GM19455 (cell line): ENCODE results near the gene MEIS2.
A peak's percentile ranks its signal among the peaks of the same experiment; 100 is the strongest.

ENCODE experiments used
- ATAC-seq: cut with Tn5 transposase; IDR thresholded peaks from one replicate; pipeline ENCODE4 v1.9.1; 2021; ENCODE audit not compliant: unreplicated experiment

MEIS2 gene

GRCh38 chr15:37041836-37042235 is 58.5 kb downstream of the MEIS2 start:
- ATAC-seq, result no peak

- ATAC-seq, result no peak
These were observed 59.3 kb downstream of the MEIS2 start for GRCh38 chr15:37041042-37041441.

DNA sequence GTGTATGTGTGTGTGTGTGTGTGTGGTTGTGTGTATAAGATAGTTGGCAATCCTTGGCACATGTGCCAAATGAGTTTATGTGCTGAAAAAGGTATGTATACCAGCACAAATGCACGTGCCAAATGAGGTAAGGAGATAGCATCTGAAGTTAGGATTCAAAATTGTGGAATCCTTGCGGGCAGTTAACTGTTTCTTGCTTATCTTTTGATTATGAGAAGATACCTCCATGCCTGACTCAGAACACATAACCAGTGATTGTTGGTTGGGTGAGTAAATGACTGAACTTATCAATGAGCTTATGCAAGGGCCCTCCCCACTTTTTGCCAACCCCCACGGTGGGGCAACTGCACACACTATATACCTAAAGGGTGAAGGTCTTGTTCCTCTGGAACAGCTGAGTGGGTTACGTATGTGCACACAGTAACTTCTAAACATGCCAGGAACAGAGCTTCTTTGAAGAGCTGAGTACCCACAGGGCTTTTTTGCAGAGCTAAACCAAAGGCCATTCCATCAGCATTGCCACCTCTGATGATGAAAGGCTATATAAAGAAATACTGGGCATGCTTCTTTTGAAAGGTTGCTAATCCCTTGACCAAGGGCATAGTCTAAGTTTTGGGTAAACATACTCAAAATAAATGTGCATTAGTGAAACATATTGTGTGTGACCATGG is 60.1 kb downstream of the MEIS2 start:
- no peak for ATAC-seq

- ATAC-seq, result no peak
These were observed 61.6 kb downstream of the MEIS2 start for GRCh38 chr15:37038716-37039106.

DNA sequence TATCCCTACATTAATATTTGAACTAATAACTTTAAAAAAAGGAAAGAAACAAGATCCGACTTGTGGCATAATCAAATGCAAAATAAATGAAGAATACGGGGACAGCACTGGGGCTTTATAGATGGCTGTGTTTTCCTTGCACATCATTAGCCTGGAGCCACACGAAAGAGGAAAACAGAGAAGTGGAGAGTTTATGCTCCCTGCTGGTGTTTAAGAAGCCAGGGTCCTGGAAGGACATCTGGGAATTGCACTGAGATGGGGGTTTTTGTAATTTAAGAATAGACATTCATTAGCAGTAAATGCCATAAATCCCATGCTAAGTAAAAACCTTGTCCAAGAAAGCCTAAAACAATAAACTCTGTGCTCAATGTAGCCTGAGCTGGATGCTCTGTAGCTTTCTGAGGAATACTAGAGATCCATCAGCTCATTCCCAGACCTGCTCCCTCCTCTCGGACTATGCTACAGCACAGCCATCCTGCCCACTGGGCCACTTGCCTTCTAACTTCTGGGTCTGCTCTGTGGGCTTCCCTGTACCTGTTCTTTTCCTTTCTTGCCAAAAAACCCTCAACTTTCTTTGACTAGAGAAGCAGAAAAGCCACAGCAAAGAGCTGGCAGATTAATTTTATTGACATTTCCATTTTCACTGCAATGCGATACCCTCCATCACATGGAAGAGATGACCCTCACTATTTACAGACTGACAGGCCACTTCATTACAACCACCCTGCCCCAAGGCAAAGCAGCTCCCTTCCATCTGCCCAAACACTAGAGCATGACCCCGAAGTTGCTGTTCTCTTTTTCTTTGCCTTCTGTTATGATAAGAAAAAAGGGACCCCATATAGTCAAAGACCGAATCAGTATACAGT is 62.3 kb downstream of the MEIS2 start:
- ATAC-seq, result no peak

DNA sequence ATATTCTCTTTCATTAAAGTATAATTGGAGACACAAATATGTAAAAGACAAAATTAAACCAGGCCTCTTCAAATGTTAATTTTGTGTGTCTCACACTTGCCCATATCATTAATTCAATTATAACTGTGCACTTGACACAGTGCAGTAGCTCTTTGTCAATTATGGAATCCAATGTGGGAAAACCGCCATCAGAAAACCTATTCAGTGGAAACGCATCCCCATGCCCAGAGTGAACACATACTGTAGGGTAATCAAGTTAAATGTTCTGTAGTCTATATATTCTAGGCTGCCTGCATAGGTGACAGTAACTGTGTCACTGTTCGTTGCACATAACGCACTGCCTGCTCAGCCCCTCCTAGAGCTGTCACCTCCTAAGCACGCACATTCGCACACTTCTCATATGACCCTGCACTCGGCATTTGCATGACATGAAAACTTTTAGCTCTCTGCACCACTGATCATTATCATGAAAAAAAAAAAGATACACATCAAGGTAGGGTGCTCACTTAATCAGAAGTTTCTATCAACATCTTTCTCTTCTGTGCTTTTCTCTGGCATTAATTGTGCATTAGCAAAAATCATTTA is 63.2 kb downstream of the MEIS2 start:
- ATAC-seq, result no peak

DNA sequence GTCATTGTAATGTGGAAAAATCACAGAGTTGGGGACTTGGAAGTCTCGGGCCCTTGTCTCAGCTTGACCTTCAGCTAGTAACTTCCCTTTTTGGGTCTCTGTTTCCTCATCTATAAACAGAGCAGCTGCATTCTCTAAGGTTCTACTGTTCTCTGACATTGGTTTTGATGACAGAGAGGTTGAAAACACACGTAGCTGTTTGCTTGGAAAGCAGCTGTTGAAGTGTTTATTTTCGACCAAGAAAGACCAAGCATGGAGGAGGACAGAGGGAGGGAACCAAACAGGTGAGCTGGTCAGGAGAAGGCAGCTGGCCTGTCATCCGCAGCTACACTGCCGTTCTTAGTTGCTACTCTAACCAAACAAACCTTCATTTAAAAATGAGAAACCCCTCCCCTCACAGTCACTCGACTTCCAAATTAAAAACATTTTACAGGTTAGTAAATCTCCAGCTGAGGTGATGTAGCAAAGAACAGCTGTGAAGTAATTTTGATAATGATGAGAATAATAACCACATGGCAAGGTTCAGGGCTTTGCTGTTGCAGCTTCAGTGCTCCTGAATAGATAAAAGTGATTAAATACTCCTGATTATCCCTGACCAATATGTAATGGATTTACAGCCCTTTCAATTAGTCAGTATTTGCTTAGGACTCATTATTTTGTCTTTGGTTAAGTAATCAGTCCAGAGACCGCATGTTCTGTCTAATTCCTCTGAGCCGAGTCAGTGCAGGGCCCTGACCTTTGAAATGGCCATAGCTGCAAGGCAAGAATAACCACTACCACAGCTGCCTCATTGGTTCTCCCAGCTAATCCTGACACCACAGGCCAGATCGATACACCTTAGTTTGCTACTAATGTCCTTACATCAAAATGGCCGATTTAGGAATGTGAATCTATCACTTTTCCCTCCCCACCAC is 65.3 kb downstream of the MEIS2 start:
- no peak for ATAC-seq

DNA sequence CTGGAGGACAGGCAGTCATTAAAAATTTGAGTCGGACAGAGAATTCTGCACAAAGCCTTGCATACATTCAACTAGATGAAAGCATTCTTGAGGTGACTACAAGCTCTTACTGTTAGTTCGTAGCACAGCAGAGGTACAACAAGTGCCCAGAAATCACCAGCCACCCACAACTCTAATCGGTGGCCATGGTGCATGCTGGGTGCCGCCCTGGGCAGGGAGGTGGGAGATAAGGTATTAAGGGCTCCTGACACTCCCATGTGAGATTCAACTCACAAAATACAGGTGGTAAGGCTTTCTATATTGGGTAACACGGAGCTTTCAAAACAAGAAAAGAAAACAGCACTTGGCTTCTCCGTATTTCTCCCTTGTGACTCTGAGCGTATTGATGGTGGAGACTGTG is 66.0 kb downstream of the MEIS2 start:
- no peak for ATAC-seq

DNA sequence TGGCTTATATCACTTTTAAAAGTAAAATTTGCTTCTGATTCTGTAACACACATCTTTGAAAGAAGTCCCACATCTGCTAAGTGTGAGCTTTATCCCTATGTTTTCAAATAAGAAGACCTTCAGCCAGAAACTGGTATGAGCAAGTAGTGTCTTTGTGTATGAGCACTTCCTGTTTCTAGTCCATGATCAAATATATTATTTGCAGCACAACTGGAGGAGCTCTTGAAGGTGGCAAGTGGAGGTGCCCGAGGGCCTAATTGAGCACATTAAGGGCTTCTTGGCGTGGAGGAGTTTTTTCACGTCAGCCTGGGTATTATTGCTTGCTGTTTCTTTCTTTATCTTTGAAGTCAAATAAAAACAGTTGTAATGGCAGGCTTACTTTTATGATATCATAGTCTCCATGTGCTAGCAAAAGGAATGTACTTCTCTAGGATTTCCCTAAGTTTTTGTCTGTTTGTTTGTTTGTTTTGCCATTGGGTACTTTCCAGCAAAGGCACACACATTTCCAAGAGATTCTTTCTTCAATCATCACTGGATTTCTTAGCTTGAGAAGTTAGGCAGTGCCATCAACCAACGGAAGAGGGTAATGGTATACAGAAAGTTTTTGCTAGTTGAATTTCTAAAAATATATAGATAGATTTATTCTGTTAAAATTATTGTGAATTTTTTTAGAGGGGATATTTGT is 68.1 kb downstream of the MEIS2 start:
- ATAC-seq, result no peak

GRCh38 chr15:37031198-37031597 is 69.2 kb downstream of the MEIS2 start:
- no peak for ATAC-seq

- no peak for ATAC-seq
These were observed 71.6 kb downstream of the MEIS2 start for GRCh38 chr15:37028625-37029296.

DNA sequence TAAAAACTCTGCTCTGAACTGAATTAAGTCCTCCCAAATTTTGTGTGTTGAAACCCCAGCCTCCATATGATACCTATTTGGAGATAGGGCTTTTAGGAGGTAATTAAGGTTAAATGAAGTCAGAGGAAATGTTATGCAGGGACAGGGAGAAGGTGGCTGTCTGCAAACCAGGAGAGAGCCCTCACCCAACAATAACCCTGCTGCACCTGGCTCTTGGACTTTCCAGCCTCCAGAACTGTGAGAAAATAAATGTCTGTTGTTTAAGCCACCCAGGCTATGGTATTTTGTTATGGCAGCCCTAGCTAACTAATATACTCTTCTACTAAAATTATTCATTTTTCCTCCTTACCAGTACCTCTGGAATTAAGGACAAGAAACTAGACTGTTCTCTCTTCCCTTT is 79.5 kb downstream of the MEIS2 start:
- no peak for ATAC-seq

DNA sequence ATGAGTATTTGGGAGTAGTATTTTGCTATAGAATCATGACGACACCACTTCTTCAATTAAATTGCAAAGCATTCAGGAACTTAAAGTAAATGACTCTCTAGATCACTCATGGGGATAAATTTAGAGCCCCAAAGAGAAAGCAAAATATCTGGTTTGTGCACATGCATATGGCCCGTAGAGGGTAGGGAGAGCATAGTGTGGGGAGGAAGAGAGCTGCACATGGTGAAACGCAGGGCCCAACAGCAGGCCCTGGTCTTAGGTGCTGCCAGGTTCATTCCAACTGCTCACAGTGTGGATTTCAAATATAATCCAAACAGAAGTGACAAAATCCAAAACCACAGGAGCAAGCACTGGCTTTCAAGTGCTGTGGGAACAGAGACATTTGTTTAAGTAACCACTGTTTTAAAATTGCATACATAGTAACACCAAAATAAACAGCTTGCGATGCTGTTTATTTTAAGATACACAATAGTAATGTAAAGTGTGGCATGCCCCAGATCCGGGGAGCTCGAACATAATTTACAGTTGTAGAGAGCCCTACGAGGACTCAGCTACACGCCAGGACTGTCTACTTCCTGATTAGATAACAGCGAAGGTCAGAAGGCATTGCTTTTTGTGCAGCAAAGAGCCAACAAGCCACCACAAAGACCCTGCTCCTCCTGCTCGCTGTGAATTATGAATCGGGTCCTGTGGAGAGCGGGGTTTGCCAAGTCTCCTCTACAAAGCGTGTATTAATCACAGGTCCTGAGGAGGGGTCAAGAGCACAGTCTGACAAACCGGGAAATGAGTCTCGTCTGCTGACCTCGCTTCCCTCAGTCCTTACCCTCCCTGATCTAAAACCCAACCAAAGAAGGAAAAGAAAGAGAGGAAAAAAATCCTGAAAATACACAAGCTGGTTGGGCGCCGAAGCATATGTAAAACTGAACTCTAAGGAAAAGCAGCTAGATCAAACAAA is 80.6 kb downstream of the MEIS2 start:
- ATAC-seq, result peak; percentile 64

GRCh38 chr15:37017031-37017625 is 83.2 kb downstream of the MEIS2 start:
- ATAC-seq, result no peak

DNA sequence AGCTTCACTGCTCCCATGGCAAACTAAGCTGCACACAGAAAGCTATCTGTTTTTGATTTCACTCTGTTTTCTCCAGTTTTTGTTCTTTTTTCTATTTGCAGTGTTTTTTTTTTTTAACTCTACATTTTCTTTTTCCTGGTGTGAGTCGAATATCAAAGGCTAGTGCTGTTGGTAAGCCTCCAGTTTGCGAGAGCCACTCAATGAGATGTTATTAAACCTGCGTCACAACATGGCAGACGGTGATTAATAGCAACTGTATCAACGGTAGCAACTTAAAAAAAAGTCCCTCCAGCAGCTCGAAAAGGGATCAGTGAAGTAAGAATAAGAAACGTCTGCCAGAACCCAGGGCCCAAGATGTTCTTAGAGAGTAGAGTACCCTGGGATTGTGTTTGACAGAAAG is 84.1 kb downstream of the MEIS2 start:
- ATAC-seq, result no peak

- ATAC-seq, result no peak
These were observed 84.9 kb downstream of the MEIS2 start for GRCh38 chr15:37015451-37015850.

GRCh38 chr15:37015035-37015434 is 85.3 kb downstream of the MEIS2 start:
- ATAC-seq, result peak; percentile 56

DNA sequence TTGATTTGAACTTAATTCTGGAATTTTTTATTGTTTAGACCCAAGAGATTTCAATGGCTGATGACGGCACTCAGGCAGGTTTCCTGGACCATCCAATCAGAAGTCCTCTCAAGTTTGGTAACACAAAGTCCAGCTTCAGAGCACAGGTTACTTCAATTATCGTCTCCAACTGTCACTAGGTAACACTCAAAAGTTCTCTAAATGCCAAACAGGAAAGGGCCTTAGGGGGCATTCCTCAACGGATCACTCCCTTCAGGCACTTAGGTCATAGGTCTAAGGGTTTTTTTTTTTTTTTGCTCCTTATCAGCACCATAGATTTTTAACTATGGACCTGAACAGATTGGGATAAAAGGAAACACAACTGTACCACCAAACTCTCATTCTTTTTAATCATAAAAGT is 85.8 kb downstream of the MEIS2 start:
- ATAC-seq, result no peak
